Retina (tissue), 1 donor: ENCODE measurements around the gene HSPA6.
"Not testable (repeated sequence)": the region's sequence is repeated elsewhere in the genome, so short reads cannot be mapped to it uniquely, and the experiment has no call there.

ENCODE experiments used
- DNase-seq: peaks from one replicate; pipeline ENCODE4 v3.0.0-alpha.2; 2016

The HSPA6 gene

GRCh38 chr1:161563522-161563921 is 39.2 kb downstream of the HSPA6 start:
- DNase-seq, result not testable (repeated sequence)

- DNase-seq, result not testable (repeated sequence)
Observed at GRCh38 chr1:161566602-161566960, 42.2 kb downstream of the HSPA6 start.

- not testable (repeated sequence) for DNase-seq
Observed at GRCh38 chr1:161571703-161572102, 47.4 kb downstream of the HSPA6 start.
